SK-N-SH treated with all-trans-retinoic acid at 6 μM for 48 hours (cell line): ENCODE data around the gene SLC7A10.
A peak's percentile ranks its signal among the peaks of the same experiment; 100 is the strongest.

Source experiments
- ATAC-seq: fragments of 200-7000 bp; cut with Tn5 transposase; 3 replicates; pipeline ENCODE4 v1.9.1; 2020; ENCODE audit warnings: mild to moderate bottlenecking, moderate library complexity
- BACH2 ChIP-seq: fragments of 250-450 bp; sonication (Bioruptor Pico); IDR thresholded peaks from 2 replicates; pipeline ENCODE4 v1.9.0; 2021; ENCODE audit warnings: mild to moderate bottlenecking, borderline replicate concordance
- CSDC2 ChIP-seq: fragments of 250-450 bp; sonication (Bioruptor Pico); IDR thresholded peaks from 2 replicates; pipeline ENCODE4 v1.5.0; 2020; ENCODE audit warnings: mild to moderate bottlenecking, moderate library complexity
- OSR1 ChIP-seq: fragments of 250-450 bp; sonication (Bioruptor Pico); IDR thresholded peaks from 2 replicates; pipeline ENCODE4 v1.8.0; 2022; ENCODE audit warnings: moderate library complexity, mild to moderate bottlenecking, inconsistent platforms
- PPARA ChIP-seq: fragments of 250-450 bp; sonication (Bioruptor Pico); IDR thresholded peaks from 2 replicates; pipeline ENCODE4 v1.5.0; 2020; ENCODE audit warnings: mild to moderate bottlenecking, borderline replicate concordance
- RARB ChIP-seq: fragments of 250-450 bp; sonication (Bioruptor Pico); IDR thresholded peaks from 2 replicates; pipeline ENCODE4 v1.8.0; 2021; ENCODE audit warnings: mild to moderate bottlenecking, moderate library complexity
- SNAI2 ChIP-seq: fragments of 250-450 bp; sonication (Bioruptor Pico); IDR thresholded peaks from 2 replicates; pipeline ENCODE4 v1.5.0; 2020; ENCODE audit warnings: mild to moderate bottlenecking, moderate library complexity
- TCF4 ChIP-seq: fragments of 250-450 bp; sonication (Bioruptor Pico); IDR thresholded peaks from 2 replicates; pipeline ENCODE4 v1.8.0; 2021; ENCODE audit warnings: mild to moderate bottlenecking, moderate library complexity, borderline replicate concordance
- ZC3H10 ChIP-seq: fragments of 250-450 bp; sonication (Bioruptor Pico); IDR thresholded peaks from 2 replicates; pipeline ENCODE4 v1.5.1; 2021; ENCODE audit warnings: mild to moderate bottlenecking, moderate library complexity
- ZFP30 ChIP-seq: fragments of 450-650 bp; formaldehyde crosslinking; IDR thresholded peaks from 2 replicates; pipeline ENCODE4 v1.5.0; 2022; ENCODE audit warnings: mild to moderate bottlenecking, moderate library complexity
- ZNF565 ChIP-seq: fragments of 450-650 bp; formaldehyde crosslinking; conservative IDR thresholded peaks from 2 replicates; pipeline ENCODE4 v1.5.0; 2020; ENCODE audit warnings: low read depth, mild to moderate bottlenecking, moderate library complexity
- ZNF70 ChIP-seq: fragments of 450-650 bp; formaldehyde crosslinking; IDR thresholded peaks from 2 replicates; pipeline ENCODE4 v1.5.0; 2020; ENCODE audit warnings: mild to moderate bottlenecking, moderate library complexity
- TF ChIP-seq, protein P1 (sequence below): fragments of 250-450 bp; sonication (Bioruptor Pico); IDR thresholded peaks from 2 replicates; pipeline ENCODE4 v1.5.1; 2021; ENCODE audit warnings: mild to moderate bottlenecking, moderate library complexity
- TF ChIP-seq, protein P2 (sequence below): fragments of 250-450 bp; sonication (Bioruptor Pico); IDR thresholded peaks from 2 replicates; pipeline ENCODE4 v1.8.0; 2021; ENCODE audit warnings: low read depth, mild to moderate bottlenecking, moderate library complexity, borderline replicate concordance
- TF ChIP-seq, protein P3 (sequence below): fragments of 250-450 bp; sonication (Bioruptor Pico); IDR thresholded peaks from 2 replicates; pipeline ENCODE4 v1.8.0; 2020; ENCODE audit warnings: mild to moderate bottlenecking, moderate library complexity, borderline replicate concordance
- TF ChIP-seq, protein P4 (sequence below): fragments of 250-450 bp; sonication (Bioruptor Pico); IDR thresholded peaks from 2 replicates; pipeline ENCODE4 v1.5.1; 2020; ENCODE audit warnings: low read depth, mild to moderate bottlenecking, moderate library complexity

Gene SLC7A10

DNA sequence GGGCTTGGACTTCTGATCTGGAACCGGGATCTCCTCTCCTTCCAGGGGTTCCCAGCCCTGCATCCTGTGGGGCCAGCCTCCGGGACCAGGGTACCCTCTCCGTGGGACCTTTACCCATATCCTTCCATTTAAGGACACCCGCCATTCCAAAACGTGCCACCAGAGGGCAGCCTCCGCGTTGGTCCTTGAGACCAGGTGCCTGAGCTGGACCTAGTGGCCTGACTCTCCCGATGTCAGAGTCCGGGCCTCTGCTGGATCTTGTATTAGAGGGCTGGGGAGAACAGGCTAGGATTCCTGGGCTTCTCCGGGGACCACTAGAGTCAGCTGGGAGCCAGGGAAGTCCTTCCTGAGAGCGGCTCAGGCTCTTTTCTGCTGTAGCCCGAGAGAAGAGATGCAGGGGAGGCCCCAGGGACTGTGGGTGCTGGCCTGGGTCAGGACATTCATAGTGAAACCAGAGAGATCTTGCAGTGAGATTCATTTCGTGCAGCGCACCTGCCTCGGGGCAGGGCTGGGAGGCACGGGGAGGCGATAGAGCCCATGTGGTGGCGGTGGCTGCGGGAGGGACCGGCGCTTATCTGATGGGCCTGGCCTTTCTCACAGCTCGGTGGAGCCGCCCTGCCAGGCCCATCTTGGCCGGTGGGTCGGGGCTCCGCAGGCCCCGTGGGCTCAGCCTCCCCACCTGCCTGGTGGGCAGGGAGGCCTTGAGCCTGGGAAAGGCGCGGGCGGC is 9.8 kb upstream of the SLC7A10 start:
- peak; percentile 90 for ATAC-seq
- no peak for TF ChIP-seq ZFP30 (CRISPR knock-in tag)
- no peak for TF ChIP-seq ZNF565 (CRISPR knock-in tag)
- TF ChIP-seq, all 23 proteins: peak for 0

- ATAC-seq: no peak
- TF ChIP-seq, protein P1, sequence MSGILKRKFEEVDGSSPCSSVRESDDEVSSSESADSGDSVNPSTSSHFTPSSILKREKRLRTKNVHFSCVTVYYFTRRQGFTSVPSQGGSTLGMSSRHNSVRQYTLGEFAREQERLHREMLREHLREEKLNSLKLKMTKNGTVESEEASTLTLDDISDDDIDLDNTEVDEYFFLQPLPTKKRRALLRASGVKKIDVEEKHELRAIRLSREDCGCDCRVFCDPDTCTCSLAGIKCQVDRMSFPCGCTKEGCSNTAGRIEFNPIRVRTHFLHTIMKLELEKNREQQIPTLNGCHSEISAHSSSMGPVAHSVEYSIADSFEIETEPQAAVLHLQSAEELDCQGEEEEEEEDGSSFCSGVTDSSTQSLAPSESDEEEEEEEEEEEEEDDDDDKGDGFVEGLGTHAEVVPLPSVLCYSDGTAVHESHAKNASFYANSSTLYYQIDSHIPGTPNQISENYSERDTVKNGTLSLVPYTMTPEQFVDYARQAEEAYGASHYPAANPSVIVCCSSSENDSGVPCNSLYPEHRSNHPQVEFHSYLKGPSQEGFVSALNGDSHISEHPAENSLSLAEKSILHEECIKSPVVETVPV (CRISPR knock-in tag): no peak
- TF ChIP-seq ZFP30 (CRISPR knock-in tag) (no peak), PPARA (CRISPR knock-in tag) (no peak), TCF4 (no peak), ZC3H10 (CRISPR knock-in tag) (no peak), SNAI2 (CRISPR knock-in tag) (no peak), CSDC2 (CRISPR knock-in tag) (no peak), ZNF70 (CRISPR knock-in tag) (no peak), RARB (no peak)
- TF ChIP-seq, protein P2, sequence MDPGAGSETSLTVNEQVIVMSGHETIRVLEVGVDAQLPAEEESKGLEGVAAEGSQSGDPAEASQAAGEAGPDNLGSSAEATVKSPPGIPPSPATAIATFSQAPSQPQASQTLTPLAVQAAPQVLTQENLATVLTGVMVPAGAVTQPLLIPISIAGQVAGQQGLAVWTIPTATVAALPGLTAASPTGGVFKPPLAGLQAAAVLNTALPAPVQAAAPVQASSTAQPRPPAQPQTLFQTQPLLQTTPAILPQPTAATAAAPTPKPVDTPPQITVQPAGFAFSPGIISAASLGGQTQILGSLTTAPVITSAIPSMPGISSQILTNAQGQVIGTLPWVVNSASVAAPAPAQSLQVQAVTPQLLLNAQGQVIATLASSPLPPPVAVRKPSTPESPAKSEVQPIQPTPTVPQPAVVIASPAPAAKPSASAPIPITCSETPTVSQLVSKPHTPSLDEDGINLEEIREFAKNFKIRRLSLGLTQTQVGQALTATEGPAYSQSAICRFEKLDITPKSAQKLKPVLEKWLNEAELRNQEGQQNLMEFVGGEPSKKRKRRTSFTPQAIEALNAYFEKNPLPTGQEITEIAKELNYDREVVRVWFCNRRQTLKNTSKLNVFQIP (CRISPR knock-in tag): no peak
- TF ChIP-seq, protein P3, sequence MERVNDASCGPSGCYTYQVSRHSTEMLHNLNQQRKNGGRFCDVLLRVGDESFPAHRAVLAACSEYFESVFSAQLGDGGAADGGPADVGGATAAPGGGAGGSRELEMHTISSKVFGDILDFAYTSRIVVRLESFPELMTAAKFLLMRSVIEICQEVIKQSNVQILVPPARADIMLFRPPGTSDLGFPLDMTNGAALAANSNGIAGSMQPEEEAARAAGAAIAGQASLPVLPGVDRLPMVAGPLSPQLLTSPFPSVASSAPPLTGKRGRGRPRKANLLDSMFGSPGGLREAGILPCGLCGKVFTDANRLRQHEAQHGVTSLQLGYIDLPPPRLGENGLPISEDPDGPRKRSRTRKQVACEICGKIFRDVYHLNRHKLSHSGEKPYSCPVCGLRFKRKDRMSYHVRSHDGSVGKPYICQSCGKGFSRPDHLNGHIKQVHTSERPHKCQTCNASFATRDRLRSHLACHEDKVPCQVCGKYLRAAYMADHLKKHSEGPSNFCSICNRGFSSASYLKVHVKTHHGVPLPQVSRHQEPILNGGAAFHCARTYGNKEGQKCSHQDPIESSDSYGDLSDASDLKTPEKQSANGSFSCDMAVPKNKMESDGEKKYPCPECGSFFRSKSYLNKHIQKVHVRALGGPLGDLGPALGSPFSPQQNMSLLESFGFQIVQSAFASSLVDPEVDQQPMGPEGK (CRISPR knock-in tag): no peak
- TF ChIP-seq, all 23 proteins: peak for 0
These were observed 9.1 kb upstream of the SLC7A10 start for GRCh38 chr19:33234736-33235135.

DNA sequence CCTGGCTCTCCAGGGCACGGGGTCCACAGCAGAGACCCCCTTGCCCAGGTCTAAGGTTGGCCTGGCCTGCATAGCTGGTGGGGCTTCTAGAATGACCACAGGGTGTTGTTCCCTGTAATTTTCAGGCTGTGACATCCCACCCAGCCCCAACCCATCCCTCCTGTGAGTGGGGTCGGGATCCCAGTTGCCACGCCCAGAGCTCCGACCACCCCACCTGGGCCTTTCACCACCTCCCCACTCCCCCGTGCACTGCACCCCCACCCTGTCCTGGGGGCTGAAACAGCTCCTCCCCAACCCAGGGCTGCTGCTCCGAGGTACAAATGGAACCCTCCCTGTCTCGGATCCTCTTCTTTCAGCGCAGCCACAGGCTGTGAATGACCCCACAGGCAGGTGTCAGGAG is 8.4 kb upstream of the SLC7A10 start:
- TF ChIP-seq, protein P1 (CRISPR knock-in tag): no peak
- TF ChIP-seq, protein P3 (CRISPR knock-in tag): no peak
- TF ChIP-seq, protein P4, sequence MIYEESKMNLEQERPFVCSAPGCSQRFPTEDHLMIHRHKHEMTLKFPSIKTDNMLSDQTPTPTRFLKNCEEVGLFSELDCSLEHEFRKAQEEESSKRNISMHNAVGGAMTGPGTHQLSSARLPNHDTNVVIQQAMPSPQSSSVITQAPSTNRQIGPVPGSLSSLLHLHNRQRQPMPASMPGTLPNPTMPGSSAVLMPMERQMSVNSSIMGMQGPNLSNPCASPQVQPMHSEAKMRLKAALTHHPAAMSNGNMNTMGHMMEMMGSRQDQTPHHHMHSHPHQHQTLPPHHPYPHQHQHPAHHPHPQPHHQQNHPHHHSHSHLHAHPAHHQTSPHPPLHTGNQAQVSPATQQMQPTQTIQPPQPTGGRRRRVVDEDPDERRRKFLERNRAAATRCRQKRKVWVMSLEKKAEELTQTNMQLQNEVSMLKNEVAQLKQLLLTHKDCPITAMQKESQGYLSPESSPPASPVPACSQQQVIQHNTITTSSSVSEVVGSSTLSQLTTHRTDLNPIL: no peak
- no peak for TF ChIP-seq OSR1 (CRISPR knock-in tag)
- no peak for TF ChIP-seq ZNF70 (CRISPR knock-in tag)
- TF ChIP-seq, protein P2 (CRISPR knock-in tag): no peak
- TF ChIP-seq CSDC2 (CRISPR knock-in tag): no peak
- TF ChIP-seq ZFP30 (CRISPR knock-in tag): no peak
- no peak for TF ChIP-seq BACH2

More for the DNA sequence above, 8.4 kb upstream of the SLC7A10 start:
- no peak for ATAC-seq
